ENCODE data around the gene CEP63. TPM values are rescaled to one million over a fixed set of nuclear protein-coding genes. Genes with fewer than 3 reads are reported as not detected.

Gene CEP63
- total RNA-seq, 3 donors from 2014 or later (not counting 1 experiment from before 2014, with no cell fraction given) = 17.9 to 25.7 (median 19.5) TPM

- H3K27me3 ChIP-seq (ENCODE audit: control insufficient read depth, insufficient read depth, low read length) = no peaks in the 10 kb centered on the region
- no peak overlapping the region for H3K27ac ChIP-seq (ENCODE audit: low read length)
- peaks cover 2 to 11% of the 10 kb centered on the region in 2 donors for H3K9me3 Mint-ChIP-seq
- H3K4me1 ChIP-seq (ENCODE audit: control insufficient read depth, insufficient read depth, low read length) = no peaks in the 10 kb centered on the region
- H3K36me3 ChIP-seq (ENCODE audit: control insufficient read depth, insufficient read depth, low read length) = peaks cover 4% of the 10 kb centered on the region
- no peak for DNase-seq
- no peaks in the 10 kb centered on the region for H3K27me3 Mint-ChIP-seq (ENCODE audit: low read depth in 2 of 2)
- H3K27ac Mint-ChIP-seq = no peak overlapping the region
- no peaks in the 10 kb centered on the region for H3K9me3 ChIP-seq (ENCODE audit: control insufficient read depth, insufficient read depth, low read length)
- ATAC-seq = no peak
- H3K4me3 Mint-ChIP-seq = no peak overlapping the region
- intact Hi-C loops (cut with micrococcal nuclease) = no loop called here
- H3K4me1 Mint-ChIP-seq = peaks cover 52 to 59% of the 10 kb centered on the region in 2 donors
- no peak overlapping the region for H3K4me3 ChIP-seq (ENCODE audit: low read length)
- TF ChIP-seq CTCF (IDR thresholded peaks at IDR 0.05) = no peak
- WGBS (ENCODE audit: insufficient coverage) = no CpG with 5 or more reads among the region's 1 CpG
- peaks cover 28% of the 10 kb centered on the region for H3K36me3 Mint-ChIP-seq
Measured at GRCh38 chr3:134503266-134503665, 17.4 kb downstream of the CEP63 start.

GRCh38 chr3:134504132-134504531 is 18.3 kb downstream of the CEP63 start:
- no peak overlapping the region for H3K27ac ChIP-seq (ENCODE audit: low read length)
- no peak overlapping the region for H3K4me3 Mint-ChIP-seq
- no peak for ATAC-seq
- no peak overlapping the region for H3K4me3 ChIP-seq (ENCODE audit: low read length)
- peaks cover 44 to 57% of the 10 kb centered on the region in 2 donors for H3K4me1 Mint-ChIP-seq
- H3K9me3 ChIP-seq (ENCODE audit: control insufficient read depth, insufficient read depth, low read length) = no peaks in the 10 kb centered on the region
- peaks cover 30% of the 10 kb centered on the region for H3K36me3 Mint-ChIP-seq
- H3K9me3 Mint-ChIP-seq = peaks cover 2 to 11% of the 10 kb centered on the region in 2 donors
- H3K27me3 ChIP-seq (ENCODE audit: control insufficient read depth, insufficient read depth, low read length) = no peaks in the 10 kb centered on the region
- 76% methylated on average over 3 of the region's 3 CpGs for WGBS (ENCODE audit: insufficient coverage)
- no peaks in the 10 kb centered on the region for H3K27me3 Mint-ChIP-seq (ENCODE audit: low read depth in 2 of 2)
- no peak for TF ChIP-seq CTCF (IDR thresholded peaks at IDR 0.05)
- H3K27ac Mint-ChIP-seq = no peak overlapping the region
- DNase-seq = no peak
- H3K4me1 ChIP-seq (ENCODE audit: control insufficient read depth, insufficient read depth, low read length) = no peaks in the 10 kb centered on the region
- intact Hi-C loops (cut with micrococcal nuclease) = no loop called here
- peaks cover 8% of the 10 kb centered on the region for H3K36me3 ChIP-seq (ENCODE audit: control insufficient read depth, insufficient read depth, low read length)

- no peaks in the 10 kb centered on the region for H3K27me3 Mint-ChIP-seq (ENCODE audit: low read depth in 2 of 2)
- DNase-seq (no peak), ATAC-seq (no peak)
- intact Hi-C loops (cut with micrococcal nuclease) = no loop called here
- H3K4me1 Mint-ChIP-seq = peaks cover 38 to 52% of the 10 kb centered on the region in 2 donors
- H3K4me3 Mint-ChIP-seq = no peak overlapping the region
- peaks cover 2 to 11% of the 10 kb centered on the region in 2 donors for H3K9me3 Mint-ChIP-seq
- Histone ChIP-seq H3K27me3 (ENCODE audit: control insufficient read depth, insufficient read depth, low read length) (no peaks in the 10 kb centered on the region), H3K27ac (ENCODE audit: low read length) (no peak overlapping the region), H3K4me3 (ENCODE audit: low read length) (no peak overlapping the region), H3K9me3 (ENCODE audit: control insufficient read depth, insufficient read depth, low read length) (no peaks in the 10 kb centered on the region), H3K36me3 (ENCODE audit: control insufficient read depth, insufficient read depth, low read length) (peaks cover 11% of the 10 kb centered on the region), H3K4me1 (ENCODE audit: control insufficient read depth, insufficient read depth, low read length) (no peaks in the 10 kb centered on the region)
- peaks cover 31% of the 10 kb centered on the region for H3K36me3 Mint-ChIP-seq
- TF ChIP-seq CTCF (IDR thresholded peaks at IDR 0.05) = no peak
- H3K27ac Mint-ChIP-seq = no peak overlapping the region
- WGBS (ENCODE audit: insufficient coverage) = 76% methylated on average over 3 of the region's 3 CpGs
Measured at GRCh38 chr3:134505485-134505884, 19.6 kb downstream of the CEP63 start.

GRCh38 chr3:134511500-134511899 is 25.6 kb downstream of the CEP63 start:
- Mint-ChIP-seq H3K27ac (no peak overlapping the region), H3K4me1 (peaks cover 4 to 14% of the 10 kb centered on the region in 2 donors), H3K4me3 (no peak overlapping the region), H3K9me3 (no peaks in the 10 kb centered on the region), H3K27me3 (ENCODE audit: low read depth in 2 of 2) (no peaks in the 10 kb centered on the region), H3K36me3 (peaks cover 20% of the 10 kb centered on the region)
- Histone ChIP-seq H3K4me3 (ENCODE audit: low read length) (no peak overlapping the region), H3K9me3 (ENCODE audit: control insufficient read depth, insufficient read depth, low read length) (no peaks in the 10 kb centered on the region), H3K36me3 (ENCODE audit: control insufficient read depth, insufficient read depth, low read length) (peaks cover 18% of the 10 kb centered on the region), H3K4me1 (ENCODE audit: control insufficient read depth, insufficient read depth, low read length) (no peaks in the 10 kb centered on the region), H3K27ac (ENCODE audit: low read length) (no peak overlapping the region), H3K27me3 (ENCODE audit: control insufficient read depth, insufficient read depth, low read length) (no peaks in the 10 kb centered on the region)
- WGBS (ENCODE audit: insufficient coverage) = 78% methylated on average over 2 of the region's 2 CpGs
- no peak for TF ChIP-seq CTCF (IDR thresholded peaks at IDR 0.05)
- intact Hi-C loops (cut with micrococcal nuclease) = no loop called here
- DNase-seq (no peak), ATAC-seq (no peak)

Measured in natural killer cell (primary cell).